Measurements from ENCODE around the gene CLCN6.

GRCh38 chr1:11823366-11824137 lies 17.6 kb downstream of the CLCN6 start:
- TF ChIP-seq, protein P1, sequence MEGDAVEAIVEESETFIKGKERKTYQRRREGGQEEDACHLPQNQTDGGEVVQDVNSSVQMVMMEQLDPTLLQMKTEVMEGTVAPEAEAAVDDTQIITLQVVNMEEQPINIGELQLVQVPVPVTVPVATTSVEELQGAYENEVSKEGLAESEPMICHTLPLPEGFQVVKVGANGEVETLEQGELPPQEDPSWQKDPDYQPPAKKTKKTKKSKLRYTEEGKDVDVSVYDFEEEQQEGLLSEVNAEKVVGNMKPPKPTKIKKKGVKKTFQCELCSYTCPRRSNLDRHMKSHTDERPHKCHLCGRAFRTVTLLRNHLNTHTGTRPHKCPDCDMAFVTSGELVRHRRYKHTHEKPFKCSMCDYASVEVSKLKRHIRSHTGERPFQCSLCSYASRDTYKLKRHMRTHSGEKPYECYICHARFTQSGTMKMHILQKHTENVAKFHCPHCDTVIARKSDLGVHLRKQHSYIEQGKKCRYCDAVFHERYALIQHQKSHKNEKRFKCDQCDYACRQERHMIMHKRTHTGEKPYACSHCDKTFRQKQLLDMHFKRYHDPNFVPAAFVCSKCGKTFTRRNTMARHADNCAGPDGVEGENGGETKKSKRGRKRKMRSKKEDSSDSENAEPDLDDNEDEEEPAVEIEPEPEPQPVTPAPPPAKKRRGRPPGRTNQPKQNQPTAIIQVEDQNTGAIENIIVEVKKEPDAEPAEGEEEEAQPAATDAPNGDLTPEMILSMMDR (IDR thresholded peaks at IDR 0.05; ENCODE audit: low read depth, low read length), result no peak
- TF ChIP-seq POLR2A (IDR thresholded peaks at IDR 0.05; ENCODE audit: extremely low read depth, insufficient read length), result no peak
- TF ChIP-seq MYC (IDR thresholded peaks at IDR 0.05; ENCODE audit: low read depth, low read length), result no peak

Data from NB4 (cell line).